Uterus (tissue), 4 donors: ENCODE data around the gene TP53I3. TPM values are rescaled to one million over a fixed set of nuclear protein-coding genes. Genes with fewer than 3 reads are reported as not detected.

Experiments used
- DNase-seq, 2 donors: peaks; one replicate each; pipeline ENCODE4 v3.0.0-alpha.2; 2019 to 2020
- H3K27ac ChIP-seq, 2 donors: fragments of 200-600 bp; sonication (generic); 1 replicate in 1 of 2; 2 replicates in 1 of 2; pipeline ENCODE4 v1.5.1; 2016 to 2018
- H3K27me3 ChIP-seq, 2 donors: fragments of 200-600 bp; sonication (generic); one replicate each; pipeline ENCODE4 v1.5.1; 2018 to 2019; ENCODE audit warnings: control low read depth in 1 of 2
- H3K36me3 ChIP-seq, 2 donors: fragments of 200-600 bp; sonication (generic); one replicate each; pipeline ENCODE4 v1.5.1; 2019; ENCODE audit warnings: control low read depth in 1 of 2
- H3K4me1 ChIP-seq, 2 donors: fragments of 200-600 bp; sonication (generic); one replicate each; pipeline ENCODE4 v1.5.1; 2018 to 2019; ENCODE audit warnings: control low read depth in 1 of 2
- H3K4me3 ChIP-seq, 2 donors: fragments of 200-600 bp; sonication (generic); 1 replicate in 1 of 2; 2 replicates in 1 of 2; pipeline ENCODE4 v1.5.1; 2018 to 2019; ENCODE audit warnings: mild to moderate bottlenecking in 1 of 2
- H3K9me3 ChIP-seq, 2 donors: fragments of 200-600 bp; sonication (generic); one replicate each; pipeline ENCODE4 v1.5.1; 2019; ENCODE audit warnings: control low read depth in 1 of 2
- POLR2A ChIP-seq, 2 donors: fragments of 450-650 bp; IDR thresholded peaks; one replicate each; pipeline ENCODE4 v1.6.1; 2016; ENCODE audit warnings: antibody characterized with exemption in 2 of 2, mild to moderate bottlenecking in 1 of 2, moderate library complexity in 1 of 2
- intact Hi-C: fragments of 100-400 bp; cut with DNase I; formaldehyde crosslinking; loops from one replicate; pipeline ENCODE4 v1.15.1; 2023; ENCODE audit warnings: low total_unique reads
- total RNA-seq, 4 donors: library from RNA; depleted of rRNA in 3 of 4; stranded (reverse); fragments of >200 nt in 3 of 4; gene quantifications; one replicate each; pipeline versions ENCODE4 v1.1.0 to v1.2.4, GENCODE V29; 2014 to 2023
- TF ChIP-seq, protein P1 (sequence below), 4 experiments: fragments of 200-600 bp in 2 of 4; fragments of 450-650 bp in 2 of 4; sonication (generic) in 2 of 4; IDR thresholded peaks; one replicate each; pipeline ENCODE4 v1.5.1; 2016 to 2019; ENCODE audit warnings: antibody characterized with exemption in 4 of 4, mild to moderate bottlenecking in 2 of 4, moderate library complexity in 1 of 4
- donor health status: DM: yes; HTN: yes; CAD: no.

The TP53I3 gene
- total RNA-seq, 4 donors from 2014 or later, result 0.77 to 55.4 (median 10.1) TPM

DNA sequence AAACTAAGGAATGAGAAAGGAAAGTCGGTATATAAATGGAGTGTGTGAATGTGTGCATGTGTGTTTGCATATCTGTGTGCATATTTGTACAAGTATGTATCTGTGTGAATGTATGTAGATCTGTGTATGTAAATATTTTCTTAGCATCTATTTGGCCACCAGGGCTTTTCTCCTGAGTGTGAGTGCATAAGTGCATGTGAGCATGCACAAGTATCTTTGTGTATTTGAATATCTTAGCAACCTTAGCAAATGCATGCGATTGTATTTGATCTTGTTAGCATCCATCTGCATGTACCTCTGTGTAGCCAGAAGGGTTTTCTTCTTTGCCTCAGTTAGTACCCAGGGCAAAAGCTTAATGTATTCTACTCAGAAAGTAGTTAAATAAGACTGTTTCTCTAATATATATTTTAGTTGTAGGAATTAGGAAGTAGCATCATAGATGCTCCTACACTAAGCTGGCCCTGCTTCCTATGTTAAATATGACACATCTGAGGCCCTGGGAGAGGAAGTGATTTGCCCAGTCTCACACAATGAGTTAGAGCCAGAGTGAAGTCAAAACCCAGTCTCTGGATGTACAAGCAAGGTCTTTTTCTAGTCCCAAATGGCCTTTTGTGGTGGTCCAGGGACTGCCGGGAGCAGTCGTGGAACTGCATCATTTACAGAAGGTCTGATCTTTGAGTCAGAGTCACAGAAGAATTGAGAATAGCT is 25.9 kb downstream of the TP53I3 start:
- TF ChIP-seq POLR2A (IDR thresholded peaks at IDR 0.05), result no peak
- TF ChIP-seq, protein P1, sequence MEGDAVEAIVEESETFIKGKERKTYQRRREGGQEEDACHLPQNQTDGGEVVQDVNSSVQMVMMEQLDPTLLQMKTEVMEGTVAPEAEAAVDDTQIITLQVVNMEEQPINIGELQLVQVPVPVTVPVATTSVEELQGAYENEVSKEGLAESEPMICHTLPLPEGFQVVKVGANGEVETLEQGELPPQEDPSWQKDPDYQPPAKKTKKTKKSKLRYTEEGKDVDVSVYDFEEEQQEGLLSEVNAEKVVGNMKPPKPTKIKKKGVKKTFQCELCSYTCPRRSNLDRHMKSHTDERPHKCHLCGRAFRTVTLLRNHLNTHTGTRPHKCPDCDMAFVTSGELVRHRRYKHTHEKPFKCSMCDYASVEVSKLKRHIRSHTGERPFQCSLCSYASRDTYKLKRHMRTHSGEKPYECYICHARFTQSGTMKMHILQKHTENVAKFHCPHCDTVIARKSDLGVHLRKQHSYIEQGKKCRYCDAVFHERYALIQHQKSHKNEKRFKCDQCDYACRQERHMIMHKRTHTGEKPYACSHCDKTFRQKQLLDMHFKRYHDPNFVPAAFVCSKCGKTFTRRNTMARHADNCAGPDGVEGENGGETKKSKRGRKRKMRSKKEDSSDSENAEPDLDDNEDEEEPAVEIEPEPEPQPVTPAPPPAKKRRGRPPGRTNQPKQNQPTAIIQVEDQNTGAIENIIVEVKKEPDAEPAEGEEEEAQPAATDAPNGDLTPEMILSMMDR (IDR thresholded peaks at IDR 0.05), result no peak
- no peak for DNase-seq
- Histone ChIP-seq H3K4me3 (no peak overlapping the region), H3K27ac (no peak overlapping the region), H3K27me3 (no peaks in the 10 kb centered on the region), H3K4me1 (no peaks in the 10 kb centered on the region), H3K36me3 (no peaks in the 10 kb centered on the region), H3K9me3 (no peaks in the 10 kb centered on the region)
- intact Hi-C loops, result no loop called here

DNA sequence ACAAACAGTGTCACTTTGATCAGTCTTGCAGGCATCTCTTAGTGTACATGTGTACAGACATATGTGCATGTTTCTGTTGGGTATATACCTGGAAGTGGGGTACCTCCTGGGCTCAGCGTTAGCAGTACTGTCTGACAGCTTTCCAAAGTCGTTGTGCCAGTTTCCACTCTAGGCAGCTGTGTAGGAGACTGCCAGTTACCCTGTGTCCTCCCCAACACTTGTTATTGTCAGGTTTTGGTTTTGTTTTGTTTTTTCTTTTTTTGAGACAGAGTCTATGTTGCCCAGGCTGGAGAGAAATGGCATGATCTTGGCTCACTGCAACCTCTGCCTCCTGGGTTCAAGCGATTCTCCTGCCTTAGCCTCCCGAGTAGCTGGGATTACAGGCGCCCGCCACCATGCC is 28.9 kb downstream of the TP53I3 start:
- no peak overlapping the region for H3K4me3 ChIP-seq
- no peaks in the 10 kb centered on the region for H3K9me3 ChIP-seq
- no peaks in the 10 kb centered on the region for H3K36me3 ChIP-seq
- no peak for TF ChIP-seq POLR2A (IDR thresholded peaks at IDR 0.05)
- TF ChIP-seq, protein P1 (IDR thresholded peaks at IDR 0.05), result no peak
- no peaks in the 10 kb centered on the region for H3K27me3 ChIP-seq
- no peaks in the 10 kb centered on the region for H3K4me1 ChIP-seq
- intact Hi-C loops, result no loop called here
- H3K27ac ChIP-seq, result no peak overlapping the region
- no peak for DNase-seq

DNA sequence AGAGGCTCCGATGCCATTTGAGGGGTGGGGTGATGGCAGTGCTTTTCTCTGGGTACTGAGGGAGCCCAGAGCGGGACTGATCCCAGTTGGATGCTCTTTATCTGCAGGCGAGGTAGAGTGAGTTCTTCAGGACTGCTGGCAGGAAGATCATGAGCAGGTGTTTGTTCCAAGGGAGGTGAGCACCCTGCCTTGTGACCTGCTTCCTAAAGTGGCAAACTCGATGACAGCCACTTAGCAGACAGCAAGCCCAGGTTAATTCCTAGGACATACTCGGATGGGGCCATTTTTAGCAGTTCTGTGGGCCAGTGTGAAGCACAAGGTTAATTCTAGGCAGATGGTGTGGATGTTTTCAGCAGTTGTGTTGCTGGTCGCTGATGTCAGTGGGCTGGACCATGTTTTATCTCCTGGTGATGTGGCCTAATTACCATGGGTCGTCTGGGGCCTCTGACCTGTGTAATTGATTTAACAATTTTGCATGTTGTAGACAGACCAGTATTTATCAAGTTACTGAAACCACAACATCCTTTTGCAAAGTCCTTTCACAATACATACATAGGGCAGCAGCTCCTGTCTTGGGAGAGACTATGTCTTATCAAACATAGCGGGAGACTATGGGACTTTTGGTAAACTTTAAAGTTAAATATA is 30.1 kb downstream of the TP53I3 start:
- H3K4me3 ChIP-seq, result no peak overlapping the region
- no peak for TF ChIP-seq POLR2A (IDR thresholded peaks at IDR 0.05)
- TF ChIP-seq, protein P1 (IDR thresholded peaks at IDR 0.05), result no peak
- DNase-seq, result no peak
- no peaks in the 10 kb centered on the region for H3K4me1 ChIP-seq
- no peaks in the 10 kb centered on the region for H3K9me3 ChIP-seq
- intact Hi-C loops, result no loop called here
- no peak overlapping the region for H3K27ac ChIP-seq
- H3K36me3 ChIP-seq, result no peaks in the 10 kb centered on the region
- no peaks in the 10 kb centered on the region for H3K27me3 ChIP-seq

DNA sequence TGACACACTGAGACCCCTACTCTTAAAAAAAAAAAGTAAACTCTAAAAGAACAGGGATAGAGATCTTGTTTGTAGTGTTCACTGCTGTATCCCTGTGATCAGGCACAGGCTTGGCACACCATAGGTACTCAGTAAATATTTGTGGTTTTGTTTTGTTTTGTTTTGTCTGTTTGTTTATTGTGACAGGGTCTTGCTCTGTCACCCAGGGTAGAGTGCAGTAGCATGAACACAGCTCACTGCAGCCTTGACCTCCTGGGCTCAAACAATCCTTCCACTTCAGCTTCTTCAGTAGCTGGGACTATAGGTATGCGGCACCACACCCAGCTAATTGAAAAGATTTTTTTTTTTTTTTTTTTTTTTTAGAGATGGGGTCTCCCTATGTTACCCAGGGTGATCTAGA is 31.7 kb downstream of the TP53I3 start:
- Histone ChIP-seq H3K4me3 (no peak overlapping the region), H3K4me1 (no peaks in the 10 kb centered on the region), H3K9me3 (no peaks in the 10 kb centered on the region), H3K36me3 (no peaks in the 10 kb centered on the region), H3K27me3 (no peaks in the 10 kb centered on the region), H3K27ac (no peak overlapping the region)
- DNase-seq, result no peak
- TF ChIP-seq, protein P1 (IDR thresholded peaks at IDR 0.05), result no peak
- no peak for TF ChIP-seq POLR2A (IDR thresholded peaks at IDR 0.05)
- intact Hi-C loops, result no loop called here

DNA sequence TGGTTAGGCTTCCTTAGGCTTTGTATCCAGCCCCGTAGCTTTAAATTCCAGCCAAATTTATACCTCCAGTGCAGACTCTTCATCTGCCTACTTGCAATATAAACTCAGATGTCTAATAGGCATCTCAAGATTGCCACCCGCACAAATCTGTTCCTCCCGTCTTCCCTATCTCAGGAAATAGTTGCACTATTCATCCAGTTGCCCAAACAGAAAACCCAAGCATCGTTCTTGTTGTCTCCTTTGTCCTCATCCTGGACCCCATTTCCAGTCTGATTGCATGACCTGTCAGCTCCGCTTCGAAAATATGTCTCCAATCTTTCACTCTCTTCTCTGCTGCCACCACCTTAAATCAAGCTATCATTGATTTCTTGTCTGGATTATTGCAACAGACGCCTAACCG is 32.8 kb downstream of the TP53I3 start:
- DNase-seq, result no peak
- H3K36me3 ChIP-seq, result no peaks in the 10 kb centered on the region
- no peaks in the 10 kb centered on the region for H3K27me3 ChIP-seq
- no peak overlapping the region for H3K4me3 ChIP-seq
- no peaks in the 10 kb centered on the region for H3K9me3 ChIP-seq
- H3K4me1 ChIP-seq, result no peaks in the 10 kb centered on the region
- no peak for TF ChIP-seq POLR2A (IDR thresholded peaks at IDR 0.05)
- intact Hi-C loops, result no loop called here
- no peak overlapping the region for H3K27ac ChIP-seq
